Measurements from ENCODE around the gene TACR2.

The TACR2 gene

DNA sequence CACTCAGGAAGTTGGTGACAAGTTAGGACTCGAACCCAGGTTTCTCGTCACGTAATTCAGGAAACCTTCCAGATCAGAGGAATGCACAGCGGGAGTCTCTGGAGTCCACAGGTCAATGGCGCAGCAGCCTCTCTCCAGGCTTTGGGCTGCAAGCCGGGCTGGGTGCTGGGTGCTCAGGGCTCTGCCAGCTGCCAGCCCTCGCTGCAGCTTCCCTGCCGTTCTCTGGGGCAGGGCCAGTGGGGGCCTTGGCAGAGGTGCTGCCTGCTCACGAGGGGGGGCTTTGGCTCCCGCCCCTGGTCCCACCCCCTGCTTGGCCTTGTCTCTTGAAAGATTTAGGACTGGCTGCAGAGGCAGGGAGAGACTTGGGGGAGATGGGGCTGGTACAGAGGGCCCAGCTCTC lies at the start of gene TACR2:
TACR2 (minus strand) TSS at position 224 of the 400 bp plus-strand sequence. CDS start 595 bp downstream, outside the sequence.
- DNase-seq (ENCODE audit: low read depth), result no peak

DNA sequence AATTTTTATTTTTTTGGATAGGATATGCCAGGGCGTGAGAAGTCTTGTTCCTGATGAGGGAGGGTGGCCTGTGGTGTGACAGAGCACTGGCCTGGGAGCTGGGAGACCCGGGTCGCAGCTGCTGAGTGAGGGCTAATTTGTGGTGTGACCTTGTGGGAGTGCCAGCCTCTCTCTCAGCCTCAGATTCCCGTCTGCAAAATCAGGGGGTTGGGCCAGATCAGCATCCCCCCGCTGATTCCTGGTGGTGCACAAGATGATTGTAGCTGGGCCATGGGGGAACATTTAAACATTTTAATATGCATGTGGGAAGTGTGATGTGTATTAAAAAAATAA lies 49.4 kb upstream of the TACR2 start:
- DNase-seq (ENCODE audit: low read depth), result no peak

DNA sequence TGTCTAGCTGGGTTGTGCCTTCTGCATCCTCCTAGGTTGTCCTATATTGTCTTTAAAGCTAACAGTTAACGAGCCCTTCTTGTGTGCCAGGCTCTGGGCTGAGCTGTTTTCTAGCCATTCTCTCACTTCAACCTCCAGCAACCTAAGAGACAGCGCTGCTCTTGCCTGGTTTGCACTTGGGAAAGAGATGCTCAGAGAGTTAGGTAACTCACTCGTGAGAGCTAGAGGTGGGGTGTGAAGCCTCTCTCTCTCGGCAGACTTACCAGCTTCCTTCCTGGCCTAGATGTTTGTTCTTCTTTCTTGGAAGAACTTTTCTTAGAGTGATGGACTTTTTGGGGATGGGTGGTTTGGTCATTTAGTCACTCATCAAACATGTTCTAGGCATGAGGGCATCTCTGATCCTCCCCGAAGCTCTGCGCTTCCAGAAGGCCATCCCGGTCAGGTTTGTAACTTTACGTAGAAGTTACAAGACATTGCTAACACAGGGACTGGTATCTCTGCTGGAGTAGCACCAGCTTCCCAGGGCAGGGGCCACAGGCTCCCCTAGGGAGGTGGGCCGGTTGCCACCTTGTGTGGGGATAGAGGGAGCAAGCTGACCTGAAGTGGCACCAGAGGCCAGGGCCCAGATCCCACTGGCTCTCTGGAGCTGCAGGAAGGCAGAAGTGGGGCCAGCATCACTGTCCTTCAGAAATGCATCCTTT lies 48.9 kb upstream of the TACR2 start:
- DNase-seq (ENCODE audit: low read depth), result no peak

DNA sequence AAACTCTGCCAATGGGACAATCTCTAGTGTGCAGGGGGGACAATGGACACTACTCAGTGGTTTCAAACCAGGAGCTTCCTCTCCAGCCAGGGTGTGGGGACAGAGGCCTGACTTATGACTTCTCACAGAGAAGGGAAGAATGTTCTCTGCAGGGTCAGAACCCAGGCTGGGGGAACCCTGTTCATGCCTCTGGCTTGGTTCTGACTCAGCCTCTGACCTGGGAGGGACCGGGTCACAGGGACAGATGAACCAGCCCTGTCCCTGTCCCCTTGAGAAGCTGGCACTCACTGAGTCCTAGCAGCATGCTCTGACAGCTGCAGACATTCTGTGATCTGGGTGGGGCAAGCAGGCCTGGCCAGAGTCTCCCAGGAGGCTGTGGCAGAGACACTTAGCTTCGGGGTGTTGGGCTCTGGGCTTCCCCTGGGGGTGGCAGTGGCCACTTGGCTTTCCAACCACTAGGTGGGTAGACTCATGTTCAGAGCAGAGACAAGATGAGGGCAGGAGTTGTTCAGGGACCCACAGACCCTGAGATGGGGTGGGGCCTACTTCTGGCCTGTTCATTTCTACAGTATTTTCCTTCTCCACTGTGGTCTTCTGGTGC lies 48.2 kb upstream of the TACR2 start:
- no peak for DNase-seq (ENCODE audit: low read depth)

- DNase-seq (ENCODE audit: low read depth), result no peak
These were observed 47.7 kb upstream of the TACR2 start for GRCh38 chr10:69464401-69464800.

GRCh38 chr10:69463886-69464285 lies 47.2 kb upstream of the TACR2 start:
- DNase-seq (ENCODE audit: low read depth), result no peak

DNA sequence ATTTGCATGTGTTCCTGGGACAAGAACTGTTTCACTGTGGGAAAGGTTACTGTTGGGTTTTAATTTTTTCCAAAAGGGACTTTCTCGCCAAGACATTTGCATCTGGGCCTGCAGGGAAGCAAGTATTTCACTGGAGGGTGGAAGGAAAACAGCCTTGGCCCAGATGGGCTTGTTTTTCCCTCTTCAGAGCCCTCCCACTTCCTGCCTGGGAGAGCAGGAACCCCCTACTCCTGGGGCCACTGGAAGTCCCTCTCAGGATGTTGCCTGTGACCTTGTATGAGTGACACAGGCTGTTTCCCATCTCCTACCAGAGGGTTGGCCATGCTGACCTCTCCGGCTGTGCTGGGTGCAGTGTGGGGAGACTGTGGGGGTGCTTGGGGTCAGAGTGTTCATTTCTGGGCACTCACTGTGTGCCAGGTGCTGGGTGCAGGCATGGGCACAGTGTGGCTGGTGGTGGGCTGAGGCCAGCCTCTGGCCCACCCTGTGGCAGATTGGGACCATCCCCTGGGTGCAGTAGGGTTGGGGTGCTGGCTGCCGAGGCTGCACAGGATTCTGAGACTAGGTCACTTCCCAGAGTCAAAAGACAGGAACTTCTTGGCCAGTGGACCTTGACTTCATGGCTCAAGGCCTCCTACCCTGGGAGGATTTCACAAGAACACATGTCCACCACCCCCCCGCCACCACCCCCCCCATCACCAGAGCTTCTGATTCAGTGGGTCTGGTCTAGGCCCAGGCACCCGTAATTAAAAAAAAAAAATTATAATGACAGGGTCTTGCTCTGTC lies 44.7 kb upstream of the TACR2 start:
- DNase-seq (ENCODE audit: low read depth), result no peak

GRCh38 chr10:69460576-69461242 lies 44.0 kb upstream of the TACR2 start:
- no peak for DNase-seq (ENCODE audit: low read depth)

- no peak for DNase-seq (ENCODE audit: low read depth)
These were observed 43.3 kb upstream of the TACR2 start for GRCh38 chr10:69459893-69460575.

- DNase-seq (ENCODE audit: low read depth), result no peak
These were observed 42.5 kb upstream of the TACR2 start for GRCh38 chr10:69459101-69459790.

DNA sequence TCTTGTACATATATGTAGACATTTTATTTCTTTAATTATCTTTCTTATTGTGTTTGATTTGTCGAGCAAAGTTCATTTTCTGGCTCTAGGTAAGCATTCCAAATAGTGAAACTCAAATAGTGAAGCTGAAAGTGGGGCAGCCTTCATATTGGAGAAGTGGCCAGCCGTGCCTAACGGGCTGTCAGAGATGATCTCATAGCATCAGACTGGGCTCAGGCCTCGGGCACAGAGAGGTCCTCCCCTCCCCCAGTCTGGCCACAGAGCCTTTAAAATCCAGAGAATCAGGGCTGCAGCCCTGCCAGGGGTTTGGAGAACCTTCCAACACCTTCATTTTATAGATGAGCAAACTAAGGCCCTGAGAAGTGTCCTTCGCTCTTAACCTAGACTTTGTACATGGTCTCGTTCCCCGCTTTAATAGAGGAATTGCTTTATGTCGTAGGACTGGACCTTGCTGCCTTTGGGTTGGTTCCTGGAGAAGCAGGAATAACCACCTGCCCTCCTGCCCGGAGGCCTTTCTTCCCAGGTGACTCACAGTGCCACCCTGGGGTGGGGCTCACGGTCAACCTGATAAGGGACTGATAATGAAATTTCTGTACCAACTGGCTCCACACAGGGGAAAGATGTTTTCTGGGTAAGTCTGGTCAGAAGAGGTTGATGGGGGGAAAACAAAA lies 41.8 kb upstream of the TACR2 start:
- no peak for DNase-seq (ENCODE audit: low read depth)

GRCh38 chr10:69457771-69458237 lies 41.1 kb upstream of the TACR2 start:
- DNase-seq (ENCODE audit: low read depth), result no peak

- no peak for DNase-seq (ENCODE audit: low read depth)
These were observed 40.4 kb upstream of the TACR2 start for GRCh38 chr10:69456880-69457693.

GRCh38 chr10:69455006-69455763 lies 38.5 kb upstream of the TACR2 start:
- no peak for DNase-seq (ENCODE audit: low read depth)

DNA sequence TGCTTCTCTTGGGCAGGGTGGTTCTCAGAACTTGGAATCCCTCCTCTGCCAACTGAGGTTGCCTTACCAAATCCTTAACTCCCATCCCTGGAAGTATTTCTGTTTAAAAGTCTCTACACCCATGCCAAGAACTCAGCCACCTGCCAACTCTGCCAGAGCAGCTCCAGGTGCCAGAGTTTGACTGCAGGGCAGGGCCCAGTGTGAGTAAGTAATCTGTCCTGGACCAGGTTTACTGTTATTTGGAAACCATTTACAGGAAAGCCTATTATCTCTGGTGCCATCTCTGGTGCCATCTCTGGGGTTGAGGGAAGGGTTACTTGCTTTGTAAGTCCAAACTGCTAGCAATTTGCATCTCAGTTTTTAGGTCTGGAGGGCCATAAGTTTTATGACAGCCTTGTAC lies 37.1 kb upstream of the TACR2 start:
- DNase-seq (ENCODE audit: low read depth), result no peak

DNA sequence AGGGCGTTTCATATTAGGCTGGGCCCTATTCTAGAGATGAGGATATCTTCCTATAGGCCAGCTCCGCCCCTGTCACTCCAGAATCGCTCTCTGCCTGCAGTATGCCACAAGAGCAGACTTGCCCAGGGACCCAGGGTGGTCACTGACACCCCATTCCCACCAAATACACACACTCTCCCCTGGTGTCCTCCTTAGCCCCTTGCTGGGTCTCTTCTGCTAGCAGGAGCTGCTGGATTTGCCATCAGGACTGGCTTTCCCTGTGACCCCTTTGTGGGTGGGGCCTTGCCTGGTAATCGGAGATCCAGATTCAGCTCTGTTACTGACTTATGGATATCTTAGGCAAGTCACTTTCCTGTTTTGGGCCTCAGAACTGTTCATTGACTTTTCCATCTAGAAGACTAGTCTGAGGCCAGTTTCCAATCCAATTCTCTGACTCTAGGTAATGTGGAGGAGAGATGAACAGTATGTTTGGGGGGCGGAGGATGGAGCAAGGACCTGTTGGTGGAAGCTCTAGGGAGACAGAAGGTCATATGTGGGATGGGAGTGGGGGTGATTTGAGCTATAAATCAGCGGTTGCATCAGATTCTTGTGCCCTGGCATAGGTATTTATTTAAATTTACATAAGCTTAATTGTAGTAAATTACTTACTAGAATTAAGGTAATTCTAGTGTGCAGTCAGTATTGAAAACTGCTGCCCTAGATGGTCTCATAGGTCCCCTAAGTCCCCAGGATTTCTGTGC lies 36.1 kb upstream of the TACR2 start:
- DNase-seq (ENCODE audit: low read depth), result no peak

DNA sequence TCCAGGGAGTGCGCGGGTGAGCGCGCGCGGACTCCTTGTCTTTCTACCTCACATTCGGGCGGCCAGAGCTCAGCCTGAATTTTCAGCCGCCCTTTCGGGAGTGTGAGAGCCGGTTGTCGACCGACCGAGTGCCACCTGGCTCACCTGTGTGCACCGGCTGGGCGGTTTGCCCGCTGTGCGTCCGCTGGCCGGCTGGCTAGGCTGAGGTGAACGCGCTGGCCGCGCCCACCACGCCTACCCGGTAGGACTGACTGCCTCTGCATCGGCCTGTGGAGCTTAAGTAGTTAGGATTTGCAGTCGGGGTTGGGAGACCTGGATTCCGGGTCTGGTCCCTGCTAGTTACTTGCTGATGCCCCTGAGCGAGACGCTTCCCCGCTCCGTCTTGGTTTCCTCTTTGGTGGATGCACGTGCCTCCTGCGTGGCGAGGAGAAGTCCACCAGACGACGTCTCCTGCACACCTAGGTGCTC lies 35.1 kb upstream of the TACR2 start:
- no peak for DNase-seq (ENCODE audit: low read depth)

DNA sequence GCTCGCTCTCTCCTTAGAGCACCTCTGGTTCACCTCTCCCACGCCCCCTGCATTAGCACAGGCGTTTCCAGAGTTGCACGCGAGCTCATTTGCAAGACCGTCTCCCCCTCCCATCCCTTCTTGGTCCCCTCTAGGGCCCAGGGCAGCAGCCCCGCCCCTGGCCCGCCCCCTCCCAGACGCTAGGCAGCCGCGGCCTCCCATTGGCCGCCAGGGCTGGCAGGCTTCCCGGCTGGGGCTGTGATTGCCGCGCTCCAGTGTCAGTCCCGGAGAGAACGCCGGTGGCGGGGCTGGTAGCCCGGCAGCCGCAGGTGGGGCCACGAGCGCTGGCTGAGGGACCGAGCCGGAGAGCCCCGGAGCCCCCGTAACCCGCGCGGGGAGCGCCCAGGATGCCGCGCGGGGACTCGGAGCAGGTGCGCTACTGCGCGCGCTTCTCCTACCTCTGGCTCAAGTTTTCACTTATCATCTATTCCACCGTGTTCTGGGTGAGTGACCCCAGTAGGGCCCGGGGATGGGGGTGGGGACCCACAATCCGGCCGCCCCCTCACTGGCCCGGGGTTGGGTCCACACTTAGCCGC lies 34.6 kb upstream of the TACR2 start, which contains the start of gene TSPAN15:
TSPAN15 (plus strand) TSS at position 257 of the 575 bp plus-strand sequence; CDS start at position 387, 130 bp downstream.
- DNase-seq (ENCODE audit: low read depth), result peak; percentile 23

All from fibroblast of the conjunctiva (primary cell).